Measurements from ENCODE around the gene FRMD8.

FRMD8 gene, protein sequence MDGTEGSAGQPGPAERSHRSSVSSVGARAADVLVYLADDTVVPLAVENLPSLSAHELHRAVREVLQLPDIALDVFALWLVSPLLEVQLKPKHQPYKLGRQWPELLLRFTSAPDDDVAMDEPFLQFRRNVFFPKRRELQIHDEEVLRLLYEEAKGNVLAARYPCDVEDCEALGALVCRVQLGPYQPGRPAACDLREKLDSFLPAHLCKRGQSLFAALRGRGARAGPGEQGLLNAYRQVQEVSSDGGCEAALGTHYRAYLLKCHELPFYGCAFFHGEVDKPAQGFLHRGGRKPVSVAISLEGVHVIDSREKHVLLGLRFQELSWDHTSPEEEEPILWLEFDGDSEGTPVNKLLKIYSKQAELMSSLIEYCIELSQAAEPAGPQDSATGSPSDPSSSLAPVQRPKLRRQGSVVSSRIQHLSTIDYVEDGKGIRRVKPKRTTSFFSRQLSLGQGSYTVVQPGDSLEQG

DNA sequence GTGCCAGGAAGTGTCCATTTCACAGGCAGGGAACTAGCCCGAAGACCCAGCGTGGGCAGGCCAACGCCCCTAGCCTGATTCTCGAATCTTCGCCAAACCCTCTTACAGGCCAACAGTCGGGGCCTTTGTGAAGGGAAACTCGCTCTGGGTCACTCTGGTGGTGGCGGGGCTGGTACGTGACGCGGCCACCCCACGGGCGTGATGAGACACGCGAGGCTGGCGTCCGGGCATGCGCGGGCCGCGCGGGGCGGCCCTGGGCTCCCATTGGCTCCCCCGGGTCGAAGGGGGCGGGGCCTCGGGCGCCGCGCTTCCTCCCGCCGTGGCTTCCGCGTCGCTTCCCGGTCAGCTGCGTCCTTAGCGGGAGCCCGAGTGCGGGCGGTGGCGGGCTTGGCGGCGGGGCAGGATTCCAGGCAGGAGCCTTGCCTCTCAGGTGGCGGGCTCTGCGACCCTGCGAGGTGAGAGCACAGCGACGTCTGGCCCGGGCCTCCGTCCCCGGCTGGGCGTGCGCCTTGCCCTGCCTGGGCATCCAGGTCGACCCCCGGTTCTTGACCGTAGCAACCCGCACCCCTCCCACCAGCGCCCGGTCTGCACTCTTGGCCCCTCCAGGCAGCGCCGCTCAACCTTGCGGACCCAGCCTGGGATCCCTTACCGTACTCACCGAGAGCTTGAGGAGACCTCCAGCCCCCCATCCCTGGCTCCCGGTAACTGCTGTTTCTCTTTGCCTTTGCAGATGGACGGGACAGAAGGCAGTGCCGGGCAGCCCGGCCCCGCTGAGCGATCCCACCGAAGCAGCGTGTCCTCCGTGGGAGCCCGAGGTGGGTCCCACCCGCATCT, at the start of gene FRMD8:
Gene FRMD8 (plus strand): TSS at position 331 of the 834 bp plus-strand sequence. CDS start 400 bp downstream, at position 731.
- in situ Hi-C loops (cut with HindIII; ENCODE audit: low pct_unique_long_range_greater_than_20kb, low sequenced_read_pairs), result no loop called here
- DNase-seq (ENCODE audit: low read depth in 1 of 2, low spot score in 1 of 2), result peak; percentile 92 to 94
- TF ChIP-seq JUND (IDR thresholded peaks at IDR 0.05; ENCODE audit: low read depth), result no peak

DNA sequence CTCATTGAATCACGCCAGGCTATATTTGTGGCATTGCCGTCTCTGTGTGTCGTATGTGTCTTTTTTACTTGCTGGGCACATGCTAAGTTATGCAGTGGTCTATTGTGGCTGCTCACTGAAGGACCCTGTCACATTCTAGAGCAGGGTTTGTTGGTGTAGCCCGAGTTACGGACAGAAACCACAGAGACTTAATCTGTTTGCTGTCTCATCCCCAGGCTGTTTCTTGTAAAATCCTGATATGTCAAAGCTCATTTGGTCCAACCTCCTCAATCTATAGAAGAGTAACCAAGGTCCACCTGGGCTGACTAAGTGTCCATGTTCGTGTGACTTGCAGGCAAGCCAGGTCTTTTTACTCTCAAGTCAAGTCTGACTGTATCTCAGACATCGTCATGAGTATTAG, 47.8 kb upstream of the FRMD8 start:
- TF ChIP-seq JUND (IDR thresholded peaks at IDR 0.05; ENCODE audit: low read depth), result no peak
- no peak for DNase-seq (ENCODE audit: low read depth in 1 of 2, low spot score in 1 of 2)
- in situ Hi-C loops (cut with HindIII; ENCODE audit: low pct_unique_long_range_greater_than_20kb, low sequenced_read_pairs), result no loop called here

DNA sequence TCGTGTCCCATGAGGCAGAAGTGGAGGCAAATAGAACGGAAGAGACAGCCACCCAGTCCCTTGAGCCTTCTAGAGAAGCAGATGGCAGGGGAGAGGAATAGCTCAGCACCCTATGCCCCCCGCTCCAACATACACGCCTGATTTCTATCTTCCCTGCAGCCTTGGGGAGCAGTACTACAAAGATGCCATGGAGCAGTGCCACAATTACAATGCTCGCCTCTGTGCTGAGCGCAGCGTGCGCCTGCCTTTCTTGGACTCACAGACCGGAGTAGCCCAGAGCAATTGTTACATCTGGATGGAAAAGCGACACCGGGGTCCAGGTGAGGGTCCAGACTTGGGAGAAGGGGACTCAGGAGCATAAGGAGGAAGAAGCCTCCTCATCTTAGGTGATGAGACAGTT, 46.2 kb upstream of the FRMD8 start:
- no peak for DNase-seq (ENCODE audit: low read depth in 1 of 2, low spot score in 1 of 2)
- no peak for TF ChIP-seq JUND (IDR thresholded peaks at IDR 0.05; ENCODE audit: low read depth)
- in situ Hi-C loops (cut with HindIII; ENCODE audit: low pct_unique_long_range_greater_than_20kb, low sequenced_read_pairs), result no loop called here

DNA sequence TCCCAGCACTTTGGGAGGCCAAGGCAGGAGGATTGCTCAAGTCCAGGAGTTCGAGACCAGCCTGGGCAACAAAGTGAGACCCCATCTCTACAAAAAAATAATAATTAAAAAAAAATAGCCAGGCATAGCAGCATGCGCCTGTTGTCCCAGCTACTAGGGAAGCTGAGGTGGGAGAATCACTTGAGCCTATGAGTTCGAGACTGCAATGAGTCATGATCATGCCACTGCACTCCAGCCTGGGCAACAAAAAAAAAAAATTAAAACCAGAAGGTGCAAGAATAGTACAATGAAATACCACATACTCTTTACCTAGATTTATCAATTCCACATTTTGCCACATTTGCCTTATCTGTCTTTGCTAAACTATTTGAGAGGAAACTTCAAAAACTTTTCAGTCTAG, 44.6 kb upstream of the FRMD8 start:
- no peak for DNase-seq (ENCODE audit: low read depth in 1 of 2, low spot score in 1 of 2)
- TF ChIP-seq JUND (IDR thresholded peaks at IDR 0.05; ENCODE audit: low read depth), result no peak
- in situ Hi-C loops (cut with HindIII; ENCODE audit: low pct_unique_long_range_greater_than_20kb, low sequenced_read_pairs), result no loop called here

DNA sequence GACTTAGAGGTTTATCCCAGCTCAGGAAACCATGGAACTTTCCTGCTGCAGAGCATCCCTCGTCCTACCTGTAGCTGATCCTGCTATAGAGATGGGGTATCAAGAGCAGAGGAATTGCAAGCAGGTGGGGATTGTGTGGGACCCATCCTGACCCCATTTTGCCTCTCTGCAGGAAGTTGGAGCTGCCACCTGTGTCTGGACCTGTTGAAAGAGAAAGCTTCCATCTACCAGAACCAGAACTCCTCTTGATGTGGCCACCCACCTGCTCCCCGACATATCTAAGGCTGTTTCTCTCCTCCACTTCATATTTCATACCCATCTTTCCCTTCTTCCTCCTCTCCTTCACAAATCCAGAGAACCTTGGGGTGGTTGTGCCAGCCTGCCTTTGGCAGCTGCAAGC, 34.9 kb upstream of the FRMD8 start:
- TF ChIP-seq JUND (IDR thresholded peaks at IDR 0.05; ENCODE audit: low read depth), result no peak
- DNase-seq (ENCODE audit: low read depth in 1 of 2, low spot score in 1 of 2), result no peak
- in situ Hi-C loops (cut with HindIII; ENCODE audit: low pct_unique_long_range_greater_than_20kb, low sequenced_read_pairs), result no loop called here

DNA sequence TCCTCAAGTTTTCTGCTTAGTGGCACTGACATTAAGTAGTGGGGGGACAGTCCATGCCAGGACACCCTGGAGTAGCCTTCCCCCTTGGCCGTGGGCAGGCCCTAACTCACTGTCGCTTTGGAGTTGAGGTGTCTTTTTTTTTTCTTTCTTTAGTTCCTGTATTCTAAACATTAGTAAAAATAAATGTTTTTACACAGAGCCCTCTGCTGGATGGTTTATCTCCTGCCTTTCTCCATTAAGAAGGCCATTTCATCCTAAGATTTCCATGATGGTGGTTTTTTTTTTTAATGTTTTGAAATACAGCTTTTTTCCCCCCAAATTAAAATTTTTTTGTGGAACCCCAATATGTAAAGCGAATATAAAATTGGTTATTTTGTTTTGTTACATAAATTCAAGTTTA, 33.7 kb upstream of the FRMD8 start:
- in situ Hi-C loops (cut with HindIII; ENCODE audit: low pct_unique_long_range_greater_than_20kb, low sequenced_read_pairs), result no loop called here
- no peak for TF ChIP-seq JUND (IDR thresholded peaks at IDR 0.05; ENCODE audit: low read depth)
- DNase-seq (ENCODE audit: low read depth in 1 of 2, low spot score in 1 of 2), result no peak

DNA sequence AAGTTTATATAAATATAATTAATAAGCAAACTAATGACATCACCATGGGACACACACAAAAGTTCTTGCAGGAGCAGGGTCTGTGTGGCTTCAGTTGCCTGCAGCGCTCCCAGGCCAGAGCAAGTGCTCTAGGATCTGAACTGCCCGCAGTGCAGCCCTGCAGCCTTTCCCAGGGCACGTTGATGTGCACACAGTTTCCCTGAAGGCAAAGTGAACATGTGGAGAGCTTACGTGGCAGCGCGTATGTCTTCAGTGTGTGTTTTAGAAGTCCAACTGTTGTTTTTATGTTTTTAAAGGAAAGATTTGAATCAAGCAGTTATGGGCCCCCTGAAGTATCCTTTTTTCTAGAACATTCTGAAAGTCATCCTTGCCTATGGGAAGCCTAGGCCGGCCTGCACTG, 33.1 kb upstream of the FRMD8 start:
- no peak for TF ChIP-seq JUND (IDR thresholded peaks at IDR 0.05; ENCODE audit: low read depth)
- DNase-seq (ENCODE audit: low read depth in 1 of 2, low spot score in 1 of 2), result no peak
- in situ Hi-C loops (cut with HindIII; ENCODE audit: low pct_unique_long_range_greater_than_20kb, low sequenced_read_pairs), result no loop called here

DNA sequence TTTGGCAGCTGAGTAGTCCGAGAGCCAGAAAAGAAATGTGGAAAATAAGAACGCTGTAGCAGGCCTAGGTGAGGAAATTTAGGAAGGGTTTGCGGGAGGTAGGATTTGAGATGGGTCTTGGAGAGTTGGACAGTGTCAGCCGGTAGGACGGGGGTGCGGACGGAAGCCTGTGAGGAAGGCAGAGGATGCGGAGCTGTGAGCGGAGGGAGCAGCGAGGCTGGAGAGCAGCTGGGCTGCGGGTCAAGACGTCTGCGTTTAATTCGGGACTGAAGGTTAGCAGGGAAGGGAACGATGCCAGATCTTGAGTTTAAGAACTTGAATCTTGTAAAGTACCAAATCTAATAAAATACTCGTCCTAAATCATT, 32.6 kb upstream of the FRMD8 start:
- DNase-seq (ENCODE audit: low read depth in 1 of 2, low spot score in 1 of 2), result no peak
- in situ Hi-C loops (cut with HindIII; ENCODE audit: low pct_unique_long_range_greater_than_20kb, low sequenced_read_pairs), result no loop called here
- TF ChIP-seq JUND (IDR thresholded peaks at IDR 0.05; ENCODE audit: low read depth), result no peak

DNA sequence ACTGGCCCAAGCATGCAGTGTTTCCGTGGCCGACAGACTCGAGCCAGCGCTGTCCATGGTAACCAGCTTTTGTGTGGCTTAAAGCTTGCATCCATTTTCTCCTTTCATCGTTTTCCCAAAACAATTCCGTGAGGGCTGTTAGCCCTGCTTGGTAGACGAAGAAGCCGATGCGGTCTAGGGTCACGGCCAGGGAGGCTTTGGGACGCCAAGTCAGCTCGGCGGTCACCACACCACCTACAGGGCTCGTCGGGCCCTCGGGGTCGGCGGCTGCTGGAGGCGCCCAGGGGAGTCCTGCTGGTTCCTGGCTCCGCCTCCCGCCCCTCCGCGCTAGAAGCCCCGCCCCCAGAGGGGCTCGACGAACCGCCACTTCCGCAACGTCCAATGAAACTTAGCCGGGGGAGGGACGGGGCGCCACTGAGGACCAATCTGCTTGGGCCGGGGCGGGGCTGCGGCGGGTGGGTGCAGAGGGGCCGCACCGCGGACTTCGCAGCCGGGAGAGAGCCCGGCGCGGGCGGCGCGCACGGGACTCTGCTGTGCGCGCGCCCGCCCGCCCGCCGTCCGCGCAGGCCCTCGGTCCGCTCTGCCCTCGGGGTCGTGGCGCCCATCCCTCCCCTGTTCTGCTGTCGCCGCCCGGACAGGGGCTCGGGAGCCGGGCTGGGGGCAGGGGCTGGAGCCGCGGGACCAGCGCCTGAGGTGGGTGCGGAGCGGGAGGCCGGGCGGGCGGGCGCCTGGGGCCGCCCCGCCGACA, 32.0 kb upstream of the FRMD8 start, which contains the start of gene TIGD3:
Gene TIGD3 (plus strand): TSS at position 487 of the 748 bp plus-strand sequence. CDS start 1,058 bp downstream, outside the sequence.
- DNase-seq (ENCODE audit: low read depth in 1 of 2, low spot score in 1 of 2), result peak; percentile 98 to 99
- TF ChIP-seq JUND (IDR thresholded peaks at IDR 0.05; ENCODE audit: low read depth), result no peak
- in situ Hi-C loops (cut with HindIII; ENCODE audit: low pct_unique_long_range_greater_than_20kb, low sequenced_read_pairs), result no loop called here

DNA sequence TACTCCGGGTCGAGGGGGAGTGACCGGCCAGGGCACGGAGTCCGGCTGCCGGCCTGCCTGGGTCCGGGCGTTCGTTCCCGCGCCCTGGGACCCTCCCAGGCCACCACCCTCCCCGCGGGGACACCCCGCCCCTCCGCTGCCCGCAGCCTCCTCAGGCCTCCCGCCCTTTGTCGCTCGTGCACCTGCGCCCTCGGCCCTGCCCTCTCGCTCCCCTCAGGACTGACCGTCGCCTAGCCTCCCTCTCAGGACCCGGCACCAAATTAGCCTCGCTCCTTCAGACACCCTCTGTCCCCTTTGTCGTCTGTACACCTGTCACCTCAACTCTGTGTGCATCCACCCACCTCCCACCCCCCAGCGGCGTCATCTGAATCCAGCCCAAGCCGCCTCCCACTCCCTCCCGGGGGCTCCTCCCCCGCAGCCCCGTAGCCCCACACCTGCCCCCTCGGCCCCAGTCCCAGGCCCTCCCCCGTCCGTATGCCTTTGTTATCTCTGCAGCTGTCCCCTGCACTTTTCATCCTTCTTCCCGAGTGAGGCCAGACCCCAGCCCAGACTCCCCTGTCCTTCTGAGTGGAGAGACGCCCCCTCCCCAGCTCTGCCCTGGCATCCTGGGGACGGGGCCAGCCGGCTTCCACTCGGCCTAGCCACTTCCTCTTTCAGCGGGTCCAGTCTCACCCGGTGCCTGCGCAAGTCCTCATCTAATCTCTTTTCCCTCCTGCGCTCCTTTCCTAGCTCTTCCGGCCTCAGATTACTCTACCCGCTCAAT, 31.2 kb upstream of the FRMD8 start:
- no peak for TF ChIP-seq JUND (IDR thresholded peaks at IDR 0.05; ENCODE audit: low read depth)
- peak; percentile 50 to 62 for DNase-seq (ENCODE audit: low read depth in 1 of 2, low spot score in 1 of 2)
- in situ Hi-C loops (cut with HindIII; ENCODE audit: low pct_unique_long_range_greater_than_20kb, low sequenced_read_pairs), result no loop called here

DNA sequence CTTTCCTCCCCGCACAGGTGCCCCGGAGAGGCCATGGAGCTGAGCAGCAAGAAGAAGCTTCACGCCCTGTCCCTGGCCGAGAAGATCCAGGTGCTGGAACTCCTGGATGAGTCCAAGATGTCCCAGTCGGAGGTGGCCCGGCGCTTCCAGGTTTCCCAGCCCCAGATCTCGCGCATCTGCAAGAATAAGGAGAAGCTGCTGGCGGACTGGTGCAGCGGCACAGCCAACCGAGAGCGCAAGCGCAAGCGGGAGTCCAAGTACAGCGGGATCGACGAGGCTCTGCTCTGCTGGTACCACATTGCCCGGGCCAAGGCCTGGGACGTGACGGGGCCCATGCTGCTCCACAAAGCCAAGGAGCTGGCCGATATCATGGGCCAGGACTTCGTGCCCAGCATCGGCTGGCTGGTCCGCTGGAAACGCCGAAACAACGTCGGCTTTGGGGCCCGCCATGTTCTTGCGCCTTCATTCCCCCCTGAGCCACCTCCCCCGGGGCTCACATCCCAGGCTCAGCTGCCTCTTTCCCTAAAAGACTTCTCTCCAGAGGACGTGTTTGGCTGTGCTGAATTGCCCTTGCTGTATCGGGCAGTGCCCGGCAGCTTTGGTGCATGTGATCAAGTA, 30.6 kb upstream of the FRMD8 start:
- DNase-seq (ENCODE audit: low read depth in 1 of 2, low spot score in 1 of 2), result no peak
- in situ Hi-C loops (cut with HindIII; ENCODE audit: low pct_unique_long_range_greater_than_20kb, low sequenced_read_pairs), result no loop called here
- no peak for TF ChIP-seq JUND (IDR thresholded peaks at IDR 0.05; ENCODE audit: low read depth)

Measured in T47D (cell line).